ENCODE data around the gene SOX5.
"Not testable (repeated sequence)": the region's sequence is repeated elsewhere in the genome, so short reads cannot be mapped to it uniquely, and the experiment has no call there.

Gene SOX5

DNA sequence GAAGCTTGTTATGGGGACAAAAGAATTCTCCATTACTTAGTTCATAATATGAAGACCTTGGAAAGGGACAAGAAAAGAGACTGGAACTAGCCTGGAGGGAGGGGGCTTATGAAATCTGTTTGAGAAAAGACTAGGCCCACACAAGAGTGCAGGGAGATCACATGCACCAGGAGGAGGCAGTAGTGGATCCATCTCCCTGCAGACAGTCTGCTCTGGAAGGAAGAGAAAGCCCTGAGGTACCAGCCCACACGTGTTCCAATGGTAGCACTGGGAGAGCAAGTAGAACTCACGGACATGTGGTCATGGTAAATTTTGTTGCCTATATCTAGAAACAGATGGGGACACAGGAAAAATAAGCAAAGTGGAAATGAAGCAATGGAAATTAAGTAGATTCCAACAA lies 445.4 kb downstream of the SOX5 start:
- Mint-ChIP-seq H3K27ac (no peak overlapping the region), H3K27me3 (ENCODE audit: low read depth) (no peaks in the 10 kb centered on the region), H3K36me3 (ENCODE audit: low read depth) (no peaks in the 10 kb centered on the region), H3K9me3 (peaks cover 5% of the 10 kb centered on the region), H3K4me3 (no peak overlapping the region), H3K4me1 (no peaks in the 10 kb centered on the region)
- TF ChIP-seq, protein P1, sequence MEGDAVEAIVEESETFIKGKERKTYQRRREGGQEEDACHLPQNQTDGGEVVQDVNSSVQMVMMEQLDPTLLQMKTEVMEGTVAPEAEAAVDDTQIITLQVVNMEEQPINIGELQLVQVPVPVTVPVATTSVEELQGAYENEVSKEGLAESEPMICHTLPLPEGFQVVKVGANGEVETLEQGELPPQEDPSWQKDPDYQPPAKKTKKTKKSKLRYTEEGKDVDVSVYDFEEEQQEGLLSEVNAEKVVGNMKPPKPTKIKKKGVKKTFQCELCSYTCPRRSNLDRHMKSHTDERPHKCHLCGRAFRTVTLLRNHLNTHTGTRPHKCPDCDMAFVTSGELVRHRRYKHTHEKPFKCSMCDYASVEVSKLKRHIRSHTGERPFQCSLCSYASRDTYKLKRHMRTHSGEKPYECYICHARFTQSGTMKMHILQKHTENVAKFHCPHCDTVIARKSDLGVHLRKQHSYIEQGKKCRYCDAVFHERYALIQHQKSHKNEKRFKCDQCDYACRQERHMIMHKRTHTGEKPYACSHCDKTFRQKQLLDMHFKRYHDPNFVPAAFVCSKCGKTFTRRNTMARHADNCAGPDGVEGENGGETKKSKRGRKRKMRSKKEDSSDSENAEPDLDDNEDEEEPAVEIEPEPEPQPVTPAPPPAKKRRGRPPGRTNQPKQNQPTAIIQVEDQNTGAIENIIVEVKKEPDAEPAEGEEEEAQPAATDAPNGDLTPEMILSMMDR (IDR thresholded peaks at IDR 0.05; ENCODE audit: unreplicated experiment in 3 of 3): no peak

DNA sequence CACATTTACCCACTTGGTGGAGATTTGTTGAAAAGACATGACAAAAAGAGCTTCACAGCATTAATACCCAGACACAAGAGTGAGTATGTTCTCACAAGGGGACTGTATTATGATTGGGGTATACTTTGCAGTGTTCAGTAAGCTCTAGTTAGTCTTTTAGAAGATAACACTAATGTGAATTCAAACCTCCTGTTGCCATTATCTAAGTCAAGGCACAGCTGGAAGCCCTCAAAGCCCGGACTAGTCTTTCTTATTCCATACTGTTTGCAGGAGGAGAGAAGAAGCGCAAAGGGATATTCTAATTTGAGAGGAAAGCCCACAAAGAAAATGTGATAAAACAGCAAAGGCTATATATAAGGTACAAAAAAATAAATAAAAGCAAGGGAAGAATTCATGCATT lies 445.9 kb downstream of the SOX5 start:
- H3K4me3 Mint-ChIP-seq: no peak overlapping the region
- H3K36me3 Mint-ChIP-seq (ENCODE audit: low read depth): no peaks in the 10 kb centered on the region
- peaks cover 10% of the 10 kb centered on the region for H3K9me3 Mint-ChIP-seq
- H3K27me3 Mint-ChIP-seq (ENCODE audit: low read depth): no peaks in the 10 kb centered on the region
- TF ChIP-seq, protein P1 (IDR thresholded peaks at IDR 0.05; ENCODE audit: unreplicated experiment in 3 of 3): no peak
- no peak overlapping the region for H3K27ac Mint-ChIP-seq
- H3K4me1 Mint-ChIP-seq: no peaks in the 10 kb centered on the region

DNA sequence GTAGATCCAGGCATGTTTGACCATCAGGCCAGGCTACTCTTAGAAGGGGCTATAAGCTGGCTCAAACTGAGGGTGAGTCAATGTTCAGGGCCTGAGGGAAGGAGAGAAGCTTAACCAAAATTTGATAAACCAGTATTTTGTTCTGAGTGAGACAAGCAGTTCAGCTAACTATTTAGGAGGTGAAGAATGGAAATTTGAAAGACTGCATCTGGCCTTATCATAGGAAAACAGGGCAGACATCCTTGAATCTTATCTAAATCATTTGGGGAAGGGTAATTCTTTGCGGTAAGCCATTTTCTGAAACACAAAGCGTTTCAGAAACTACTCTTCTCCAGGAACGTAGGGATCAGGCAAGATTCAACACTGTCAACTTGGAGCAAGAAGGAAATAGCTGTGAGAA lies 447.2 kb downstream of the SOX5 start:
- Mint-ChIP-seq H3K9me3 (peaks cover 12% of the 10 kb centered on the region), H3K4me1 (no peaks in the 10 kb centered on the region), H3K27ac (no peak overlapping the region), H3K36me3 (ENCODE audit: low read depth) (no peaks in the 10 kb centered on the region), H3K4me3 (no peak overlapping the region), H3K27me3 (ENCODE audit: low read depth) (no peaks in the 10 kb centered on the region)
- TF ChIP-seq, protein P1 (IDR thresholded peaks at IDR 0.05; ENCODE audit: unreplicated experiment in 3 of 3): no peak

DNA sequence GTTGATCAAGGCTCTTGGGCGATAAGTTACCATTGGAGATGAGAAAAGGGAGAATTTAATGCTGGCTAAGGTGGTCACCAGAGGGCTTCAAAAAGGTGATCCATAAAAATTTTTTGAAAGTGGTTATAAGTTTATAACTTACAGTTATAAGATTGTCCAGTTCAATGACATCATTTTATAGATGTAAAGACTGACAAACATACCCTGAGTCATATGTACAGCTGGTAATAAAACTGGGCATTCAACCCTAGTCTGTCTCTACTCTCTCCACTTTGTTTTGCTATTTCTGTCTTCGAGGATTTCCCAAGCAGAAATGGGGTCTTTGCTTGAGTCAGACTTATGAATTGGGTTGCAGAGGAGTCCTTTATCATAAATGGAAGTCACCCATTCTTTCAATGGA lies 454.0 kb downstream of the SOX5 start:
- H3K4me3 Mint-ChIP-seq: no peak overlapping the region
- no peaks in the 10 kb centered on the region for H3K27me3 Mint-ChIP-seq (ENCODE audit: low read depth)
- TF ChIP-seq, protein P1 (IDR thresholded peaks at IDR 0.05; ENCODE audit: unreplicated experiment in 3 of 3): no peak
- H3K9me3 Mint-ChIP-seq: peaks cover 20% of the 10 kb centered on the region
- H3K36me3 Mint-ChIP-seq (ENCODE audit: low read depth): no peaks in the 10 kb centered on the region
- H3K27ac Mint-ChIP-seq: no peak overlapping the region
- H3K4me1 Mint-ChIP-seq: no peaks in the 10 kb centered on the region

DNA sequence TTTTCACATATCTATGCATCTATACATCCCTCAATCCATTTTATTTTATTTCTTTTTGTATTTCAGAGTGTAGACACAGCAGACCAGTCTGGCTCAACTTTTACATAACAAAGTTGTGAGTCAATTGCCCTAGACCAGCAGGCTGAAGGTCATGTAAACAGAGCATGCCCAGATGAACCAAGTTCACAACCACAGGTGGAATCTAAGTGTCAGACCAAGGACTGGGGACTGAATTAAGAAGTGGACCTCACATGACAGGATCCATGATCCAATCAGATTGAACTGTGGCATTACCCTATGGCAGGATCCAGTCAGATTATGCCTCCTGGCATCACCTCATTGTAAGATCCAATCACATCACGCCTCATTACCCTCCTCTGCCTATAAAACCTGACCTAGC lies 455.8 kb downstream of the SOX5 start:
- no peak overlapping the region for H3K4me3 Mint-ChIP-seq
- H3K27me3 Mint-ChIP-seq (ENCODE audit: low read depth): no peaks in the 10 kb centered on the region

DNA sequence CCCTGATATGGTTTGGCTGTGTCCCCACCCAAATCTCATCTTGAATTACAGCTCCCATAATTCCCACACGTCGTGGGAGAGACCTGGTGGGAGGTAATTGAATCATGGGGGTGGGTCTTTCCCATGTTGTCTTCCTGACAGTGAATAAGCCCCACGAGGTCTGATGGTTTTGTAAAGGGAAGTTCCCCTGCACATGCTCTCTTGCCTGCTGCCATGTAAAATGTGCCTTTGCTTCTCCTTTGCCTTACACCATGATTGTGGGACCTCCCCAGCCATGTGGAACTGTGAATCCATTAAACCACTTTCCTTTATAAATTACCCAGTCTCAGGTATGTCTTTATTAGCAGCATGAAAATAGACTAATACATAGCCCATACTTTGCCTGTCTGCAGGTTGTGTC lies 458.4 kb downstream of the SOX5 start:
- H3K4me1 Mint-ChIP-seq; H3K36me3 Mint-ChIP-seq (ENCODE audit: low read depth); H3K27me3 Mint-ChIP-seq (ENCODE audit: low read depth); H3K4me3 Mint-ChIP-seq; H3K27ac Mint-ChIP-seq: not testable (repeated sequence)
- peaks cover 13% of the 10 kb centered on the region for H3K9me3 Mint-ChIP-seq

More for the DNA sequence above, 455.8 kb downstream of the SOX5 start:
- H3K4me1 Mint-ChIP-seq: no peaks in the 10 kb centered on the region
- TF ChIP-seq, protein P1 (IDR thresholded peaks at IDR 0.05; ENCODE audit: unreplicated experiment in 3 of 3): no peak
- H3K27ac Mint-ChIP-seq: no peak overlapping the region
- peaks cover 17% of the 10 kb centered on the region for H3K9me3 Mint-ChIP-seq
- no peaks in the 10 kb centered on the region for H3K36me3 Mint-ChIP-seq (ENCODE audit: low read depth)
